Heart left ventricle (tissue), 16 donors: ENCODE data around the gene SLC22A12. TPM values are rescaled to one million over a fixed set of nuclear protein-coding genes. Genes with fewer than 3 reads are reported as not detected.

Experiments used
- ATAC-seq, 4 donors: fragments of 200-7000 bp; cut with Tn5 transposase; one replicate each; pipeline ENCODE4 v1.9.1; 2020 to 2022; ENCODE audit warnings: moderate library complexity in 4 of 4, mild to moderate bottlenecking in 3 of 4, moderate number of reproducible peaks in 1 of 4
- DNase-seq, 5 donors: peaks; one replicate each; pipeline ENCODE4 v3.0.0-alpha.2; 2020
- H3K27ac ChIP-seq, 12 donors: fragments of 200-600 bp; sonication (generic) in 4 of 12; one replicate each; pipeline versions ENCODE4 v1.5.0 to v1.8.0; 2016 to 2022; ENCODE audit warnings: mild to moderate bottlenecking in 2 of 12
- H3K27me3 ChIP-seq, 9 donors: fragments of 200-600 bp; sonication (generic) in 2 of 9; one replicate each; pipeline versions ENCODE4 v1.5.1 to v1.8.0; 2016 to 2022; ENCODE audit warnings: mild to moderate bottlenecking in 3 of 9
- H3K36me3 ChIP-seq, 9 donors: fragments of 200-600 bp; sonication (generic) in 2 of 9; one replicate each; pipeline versions ENCODE4 v1.5.0 to v1.8.0; 2018 to 2022; ENCODE audit warnings: mild to moderate bottlenecking in 2 of 9
- H3K4me1 ChIP-seq, 12 donors: fragments of 200-600 bp; sonication (generic) in 4 of 12; one replicate each; pipeline versions ENCODE4 v1.5.0 to v1.8.0; 2016 to 2022; ENCODE audit warnings: mild to moderate bottlenecking in 3 of 12
- H3K4me3 ChIP-seq, 12 donors: fragments of 200-600 bp; sonication (generic) in 4 of 12; one replicate each; pipeline versions ENCODE4 v1.5.0 to v1.8.0; 2017 to 2022; ENCODE audit warnings: mild to moderate bottlenecking in 9 of 12, moderate library complexity in 4 of 12
- H3K9me3 ChIP-seq, 12 donors: fragments of 200-600 bp; sonication (generic) in 4 of 12; one replicate each; pipeline versions ENCODE4 v1.5.0 to v1.8.0; 2016 to 2022; ENCODE audit warnings: mild to moderate bottlenecking in 1 of 12
- POLR2A ChIP-seq, 2 donors: fragments of 450-650 bp; IDR thresholded peaks; one replicate each; pipeline ENCODE4 v1.6.1; 2017; ENCODE audit warnings: antibody characterized with exemption in 2 of 2, mild to moderate bottlenecking in 2 of 2, moderate library complexity in 2 of 2
- WGBS, 4 donors: extraction: QIAGEN DNeasy Blood & Tissue Kit in 2 of 4; methylation state at CpG; one replicate each; pipeline versions ENCODE4 v1.1.5 to v1.1.7; 2013 to 2018; 5-methylcytosine and 5-hydroxymethylcytosine counted together
- intact Hi-C, 10 donors: fragments of 100-400 bp; cut with DNase I; formaldehyde crosslinking; loops; one replicate each; pipeline versions ENCODE4 v1.11.1 to v1.14.2; 2022
- polyA plus RNA-seq, 2 donors: library from polyadenylated mRNA; stranded (reverse); fragments of 200-250 nt; gene quantifications; one replicate each; pipeline ENCODE4 v1.2.3, GENCODE V29; 2013
- total RNA-seq, 9 donors: library from RNA; depleted of rRNA in 2 of 9; stranded (reverse); fragments of >200 nt in 2 of 9; fragmentation: NEBNext Ultra II Directional in 3 of 9; extraction: Animal tissue kit (Norgen Biotek cat#: 25700) in 3 of 9; gene quantifications; one replicate each; pipeline versions ENCODE4 v1.1.0 to v1.2.4, GENCODE V29; 2016 to 2023
- TF ChIP-seq, protein P1 (sequence below), 12 donors: fragments of 200-600 bp; sonication (generic) in 4 of 12; IDR thresholded peaks; one replicate each; pipeline versions ENCODE4 v1.5.0 to v1.8.0; 2018 to 2022; ENCODE audit warnings: antibody characterized with exemption in 12 of 12, mild to moderate bottlenecking in 5 of 12
- donor health status: ischemic (EF 13 %, LVEDD 7.1; RV severe dilation, severe dysfunction).
- donor health status: healthy with polysubstance abuse.
- donor health status: DM: no; HTN: yes; CAD: no.
- donor health status: DM: no; HTN: no; CAD: no.
- donor health status: ischemic (EF 25% LVEDD 6.9; RV normal size, moderate dysfunction).
- donor health status: ischemic (EF 25% LVEDD 5.7; RV mildly dilated, moderate dysfunction).
- donor health status: healthy.
- donor health status: DM: yes; HTN: yes; CAD: no.
- donor health status: ischemic (EF 35%, LVEDD 5.7; RV mildly dilated, moderate dysfunction).
- donor health status: nonischemic (EF 11% LVEDD 7.7; RV severe dilation, severe dysfunction).
- donor health status: DM: yes; HTN: yes; CAD: no.
- donor health status: PGD.
- donor health status: ischemic (EF 29% LVEDD 5.4; RV normal size, mild dysfunction).
- donor health status: nonischemic (EF 23%, LVEDD 6.1; RV moderate dilation, normal function).

The SLC22A12 gene
- total and polyA plus RNA-seq, 11 donors: not detected

DNA sequence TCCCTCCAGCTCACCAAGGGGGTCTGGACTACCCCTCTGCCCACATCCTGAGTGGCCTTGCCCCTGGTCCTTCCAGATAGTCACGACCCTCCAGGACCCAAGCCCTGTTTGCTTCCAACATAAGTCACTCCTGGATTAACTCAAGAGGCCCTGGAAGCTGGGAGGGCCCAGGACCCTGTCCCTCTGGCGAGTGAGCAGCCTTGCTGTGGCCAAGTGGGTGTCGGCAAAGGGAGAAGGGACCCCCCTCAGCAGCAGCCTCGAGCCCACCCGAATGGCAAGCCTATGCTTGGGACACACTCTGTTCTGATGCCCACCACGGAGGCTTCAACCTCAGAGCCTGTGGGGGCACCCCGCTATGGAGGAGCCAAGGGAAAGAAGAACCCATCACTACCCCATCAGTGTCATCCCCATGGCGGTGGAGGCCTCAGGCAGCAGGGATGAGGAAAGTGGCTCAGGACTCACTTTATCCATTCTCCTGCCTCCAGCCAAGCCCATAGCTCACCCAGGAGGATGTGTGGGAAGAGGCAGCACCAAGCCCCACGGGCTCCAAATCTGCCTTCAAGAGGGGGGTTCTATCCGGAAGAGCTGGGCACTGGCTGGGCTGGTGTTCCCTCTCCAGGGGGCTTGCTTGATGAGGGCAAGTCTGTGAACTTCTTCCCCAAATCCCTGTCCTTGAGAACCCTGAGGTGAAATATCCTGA lies 12.5 kb downstream of the SLC22A12 start:
- TF ChIP-seq, protein P1, sequence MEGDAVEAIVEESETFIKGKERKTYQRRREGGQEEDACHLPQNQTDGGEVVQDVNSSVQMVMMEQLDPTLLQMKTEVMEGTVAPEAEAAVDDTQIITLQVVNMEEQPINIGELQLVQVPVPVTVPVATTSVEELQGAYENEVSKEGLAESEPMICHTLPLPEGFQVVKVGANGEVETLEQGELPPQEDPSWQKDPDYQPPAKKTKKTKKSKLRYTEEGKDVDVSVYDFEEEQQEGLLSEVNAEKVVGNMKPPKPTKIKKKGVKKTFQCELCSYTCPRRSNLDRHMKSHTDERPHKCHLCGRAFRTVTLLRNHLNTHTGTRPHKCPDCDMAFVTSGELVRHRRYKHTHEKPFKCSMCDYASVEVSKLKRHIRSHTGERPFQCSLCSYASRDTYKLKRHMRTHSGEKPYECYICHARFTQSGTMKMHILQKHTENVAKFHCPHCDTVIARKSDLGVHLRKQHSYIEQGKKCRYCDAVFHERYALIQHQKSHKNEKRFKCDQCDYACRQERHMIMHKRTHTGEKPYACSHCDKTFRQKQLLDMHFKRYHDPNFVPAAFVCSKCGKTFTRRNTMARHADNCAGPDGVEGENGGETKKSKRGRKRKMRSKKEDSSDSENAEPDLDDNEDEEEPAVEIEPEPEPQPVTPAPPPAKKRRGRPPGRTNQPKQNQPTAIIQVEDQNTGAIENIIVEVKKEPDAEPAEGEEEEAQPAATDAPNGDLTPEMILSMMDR (IDR thresholded peaks at IDR 0.05): no peak
- no peak for TF ChIP-seq POLR2A (IDR thresholded peaks at IDR 0.05)
- peaks cover 0 to 18% (median 7%) of the 10 kb centered on the region in 9 donors for H3K27me3 ChIP-seq
- WGBS, 4 donors: 83 to 95% (median 89%) methylated on average over 4 to 10 of the region's 10 CpGs

DNA sequence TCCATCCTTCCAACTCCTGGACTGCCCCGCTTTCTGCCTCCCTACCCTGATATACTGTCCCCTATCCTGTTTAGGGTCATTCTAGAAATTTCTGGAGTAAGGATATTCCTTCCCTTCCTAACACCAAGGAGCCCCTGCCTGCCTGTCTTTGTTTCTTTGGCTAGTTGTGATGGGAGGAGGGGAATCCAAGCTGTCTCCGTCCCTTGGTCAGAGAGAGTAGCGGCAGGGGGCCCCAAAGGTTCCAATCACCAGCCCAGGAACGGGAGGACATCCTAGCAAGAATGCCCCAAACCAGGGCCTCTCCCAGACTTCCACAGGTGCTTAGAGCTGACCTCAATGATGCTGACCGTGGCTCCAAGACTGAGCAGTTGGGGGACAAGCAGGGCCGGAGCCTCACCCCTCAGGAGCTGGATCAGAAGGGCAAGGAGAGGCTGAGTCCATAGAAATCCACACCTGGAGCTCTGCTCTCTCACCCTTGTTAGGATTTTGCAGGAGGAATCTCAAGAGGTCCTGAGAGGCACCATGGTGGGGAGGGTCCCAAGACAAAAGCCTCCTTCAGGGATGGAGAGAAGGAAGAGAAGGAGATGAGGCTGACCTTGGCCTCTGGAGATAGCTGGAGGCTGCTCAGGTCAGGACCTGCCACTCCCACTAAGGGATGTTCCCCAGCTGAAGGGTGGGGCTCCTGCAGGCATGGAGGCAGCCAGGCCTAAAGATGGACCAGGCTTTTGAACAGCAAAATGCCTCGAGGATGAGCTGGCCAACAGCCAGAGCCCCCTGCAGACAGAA lies 13.6 kb downstream of the SLC22A12 start:
- Histone ChIP-seq H3K4me3 (no peak overlapping the region), H3K9me3 (no peaks in the 10 kb centered on the region), H3K4me1 (peaks cover 0 to 10% (median 0%) of the 10 kb centered on the region in 12 donors), H3K27ac (no peak overlapping the region), H3K27me3 (peaks cover 0 to 22% (median 7%) of the 10 kb centered on the region in 9 donors), H3K36me3 (no peaks in the 10 kb centered on the region)
- intact Hi-C loops: loop anchor here in 1 of 10 donors (5.0 kb wide), 1 partner anchor 42 kb away; no protein-coding TSS in a partner anchor
- peak in 1 of 5 donors; percentile 36 for DNase-seq
- TF ChIP-seq POLR2A (IDR thresholded peaks at IDR 0.05): no peak
- TF ChIP-seq, protein P1 (IDR thresholded peaks at IDR 0.05): no peak
- 76 to 80% (median 77%) methylated on average over 7 of the region's 7 CpGs for WGBS, 4 donors
- ATAC-seq: no peak

More for the DNA sequence above, 12.5 kb downstream of the SLC22A12 start:
- DNase-seq (peak in 1 of 5 donors; percentile 43), ATAC-seq (no peak)
- intact Hi-C loops: loop anchor here in 1 of 10 donors (5.0 kb wide), 1 partner anchor 41 kb away; no protein-coding TSS in a partner anchor
- no peaks in the 10 kb centered on the region for H3K9me3 ChIP-seq
- peaks cover 0 to 8% (median 0%) of the 10 kb centered on the region in 12 donors for H3K4me1 ChIP-seq
- H3K4me3 ChIP-seq: no peak overlapping the region
- H3K27ac ChIP-seq: no peak overlapping the region
- H3K36me3 ChIP-seq: no peaks in the 10 kb centered on the region

DNA sequence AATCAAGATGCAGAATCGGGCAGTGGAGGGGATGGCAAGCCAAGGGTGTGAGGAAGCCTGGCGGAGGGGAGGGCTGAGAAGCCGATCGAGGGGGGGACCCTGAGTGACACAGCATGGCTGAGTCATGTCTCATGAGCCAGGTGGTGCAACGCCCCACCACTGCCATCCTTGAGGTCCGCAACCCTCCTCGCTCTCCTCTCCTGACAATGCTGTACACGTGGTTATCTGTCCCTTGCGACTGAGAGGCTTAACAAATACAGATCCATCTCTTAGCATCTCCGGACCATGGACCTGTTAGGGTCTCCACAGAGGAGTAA lies 14.2 kb downstream of the SLC22A12 start:
- H3K4me1 ChIP-seq: peaks cover 0 to 10% (median 0%) of the 10 kb centered on the region in 12 donors
- H3K27ac ChIP-seq: no peak overlapping the region
- H3K9me3 ChIP-seq: no peaks in the 10 kb centered on the region
- no peaks in the 10 kb centered on the region for H3K36me3 ChIP-seq
- DNase-seq (no peak), ATAC-seq (no peak)
- 58 to 73% (median 71%) methylated on average over 10 of the region's 10 CpGs for WGBS, 4 donors
- H3K27me3 ChIP-seq: peaks cover 0 to 22% (median 7%) of the 10 kb centered on the region in 9 donors
- TF ChIP-seq POLR2A (IDR thresholded peaks at IDR 0.05): no peak
- TF ChIP-seq, protein P1 (IDR thresholded peaks at IDR 0.05): no peak
- intact Hi-C loops: no loop called here
- H3K4me3 ChIP-seq: no peak overlapping the region
